ENCODE data around the gene GPD2. TPM values are rescaled to one million over a fixed set of nuclear protein-coding genes. Genes with fewer than 3 reads are reported as not detected.

GPD2 gene
- total and polyA plus RNA-seq, 10 of the 15 experiments (the other 5 are each of a cell fraction or from before 2014, with no cell fraction given) = 10.0 to 73.5 (median 43.4) TPM

DNA sequence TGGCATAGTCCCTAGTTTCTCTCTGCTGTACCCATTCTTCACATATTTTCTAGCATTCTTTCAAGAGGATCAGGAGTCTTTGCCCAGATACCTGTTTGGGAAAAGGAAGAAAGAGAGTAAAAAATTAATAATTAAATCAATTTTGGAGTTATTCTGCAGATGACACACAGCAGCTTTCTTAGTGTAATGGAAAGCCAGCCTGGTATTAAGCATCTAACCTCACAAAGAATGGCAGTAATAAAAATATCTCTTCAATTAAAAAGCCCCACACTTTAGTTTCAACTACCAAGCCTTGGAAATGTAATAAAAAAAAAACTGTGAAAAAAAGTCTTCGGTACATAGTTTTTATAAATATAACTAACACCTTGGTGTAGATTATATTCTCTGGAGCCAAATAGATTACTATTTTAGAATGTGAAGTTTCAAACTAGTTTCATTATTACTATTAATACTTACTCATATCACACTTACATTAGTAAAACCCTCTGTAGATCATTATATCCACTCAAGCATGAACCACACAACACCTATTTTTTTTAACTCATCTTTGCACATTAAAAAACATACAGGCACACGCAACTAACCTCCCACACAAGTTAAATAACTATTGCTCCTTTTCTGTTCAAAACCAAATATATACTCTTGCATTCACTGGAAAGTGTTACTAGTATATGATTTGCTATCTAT is 90.9 kb downstream of the GPD2 start:
- DNase-seq (ENCODE audit: low read depth, low spot score) = no peak
- H3K27ac ChIP-seq (ENCODE audit: control insufficient read depth, insufficient read depth) = peak overlapping the region; percentile 81
- 0% methylated on average over 2 of the region's 2 CpGs for WGBS (ENCODE audit: insufficient coverage, insufficient replicate concordance, low lambda C conversion rate, missing lambda C conversion rate)
- peaks cover 3% of the 10 kb centered on the region; the same call in 2 of the 3 replicates for H3K9me3 ChIP-seq (replicated peaks; ENCODE audit: control insufficient read depth, insufficient read depth, low read length)
- ChIA-PET POLR2A (interaction anchor here (1.3 kb wide), 1 partner anchor 192 kb away, joined by 4 read pairs; no protein-coding TSS in a partner anchor), RAD21 (ENCODE audit: unreplicated experiment) (interaction anchor here (0.8 to 2.2 kb wide), 11 partner anchors 9 to 186 kb away, joined by 3 to 9 read pairs (median 3); no protein-coding TSS in a partner anchor), SMC1A (ENCODE audit: uncharacterized antibody, unreplicated experiment) (interaction anchor here (0.6 to 3.4 kb wide), 23 partner anchors 9 to 664 kb away, joined by 3 to 14 read pairs (median 5); no protein-coding TSS in a partner anchor), CTCF (interaction anchor here (0.8 to 1.5 kb wide), 4 partner anchors 10 to 192 kb away, joined by 3 to 6 read pairs (median 4); no protein-coding TSS in a partner anchor)
- no TSS peak for BruUV-seq (replicated peaks)
- H3K9ac ChIP-seq (ENCODE audit: control insufficient read depth, insufficient read depth, low read length) = peak overlapping the region; percentile 34; the same call in 1 of the 2 replicates
- no peak overlapping the region for H2AFZ ChIP-seq (ENCODE audit: control insufficient read depth, low read depth, low read length)
- intact Hi-C loops (cut with micrococcal nuclease; ENCODE audit: unreplicated experiment) (loop anchor here (1.0 to 5.0 kb wide), 3 partner anchors 11 to 186 kb away; no protein-coding TSS in a partner anchor), in situ Hi-C loops (cut with MboI) (no loop called here)
- H3K4me2 ChIP-seq (ENCODE audit: control insufficient read depth, insufficient read depth) = peak overlapping the region; percentile 63
- H3K4me1 ChIP-seq (ENCODE audit: control insufficient read depth, insufficient read depth, low read length) = peaks cover 16% of the 10 kb centered on the region
- H3K4me3 ChIP-seq = no peak overlapping the region
- H3K79me2 ChIP-seq (ENCODE audit: control insufficient read depth, insufficient read depth, low read length) = no peaks in the 10 kb centered on the region
- H3K36me3 ChIP-seq (ENCODE audit: control insufficient read depth in 2 of 2, insufficient read depth in 2 of 2, low read length in 1 of 2) = no peaks in the 10 kb centered on the region
- ATAC-seq = peak; percentile 94
- peak; percentile 81 for FAIRE-seq
- H4K20me1 ChIP-seq (ENCODE audit: control insufficient read depth, insufficient read depth) = no peaks in the 10 kb centered on the region
- H3K27me3 ChIP-seq (replicated peaks in 1 of 2; ENCODE audit: control insufficient read depth in 2 of 2, insufficient read depth in 2 of 2, low read length in 1 of 2) = no peaks in the 10 kb centered on the region
- TF ChIP-seq GABPA (IDR thresholded peaks at IDR 0.05; ENCODE audit: low read depth) (peak; percentile 60), FOXM1 (IDR thresholded peaks at IDR 0.05; ENCODE audit: low read depth, low read length) (peak; percentile 97), ZNF384 (IDR thresholded peaks at IDR 0.05; ENCODE audit: borderline replicate concordance, low read depth, low read length) (peak; percentile 97), MLLT1 (IDR thresholded peaks at IDR 0.05) (peak; percentile 86), HSF1 (IDR thresholded peaks at IDR 0.05; ENCODE audit: low read depth, low read length) (peak; percentile 68; the same call in 1 of the 2 replicates), BCLAF1 (IDR thresholded peaks at IDR 0.05) (no peak), TBL1XR1 (IDR thresholded peaks at IDR 0.05; ENCODE audit: low read depth, low read length) (peak; percentile 97), MTA3 (IDR thresholded peaks at IDR 0.05; ENCODE audit: borderline replicate concordance, low read length) (peak; percentile 91), MEF2B (IDR thresholded peaks at IDR 0.05; ENCODE audit: partially characterized antibody, poor library complexity, severe bottlenecking) (peak; percentile 98), MXI1 (IDR thresholded peaks at IDR 0.05; ENCODE audit: low read depth, low read length) (peak; percentile 70; the same call in 1 of the 2 replicates), JUNB (IDR thresholded peaks at IDR 0.05) (peak; percentile 100), TARDBP (IDR thresholded peaks at IDR 0.05; ENCODE audit: borderline replicate concordance) (no peak), NFIC (IDR thresholded peaks at IDR 0.05; ENCODE audit: low read depth, low read length) (peak; percentile 99), MYB (IDR thresholded peaks at IDR 0.05; ENCODE audit: borderline replicate concordance, low read depth, low read length) (0 out of 2 replicates have a peak, but pooled peaks have one; percentile 26), STAT1 (conservative IDR thresholded peaks at IDR 0.05) (no peak)
- TF ChIP-seq, protein P1, sequence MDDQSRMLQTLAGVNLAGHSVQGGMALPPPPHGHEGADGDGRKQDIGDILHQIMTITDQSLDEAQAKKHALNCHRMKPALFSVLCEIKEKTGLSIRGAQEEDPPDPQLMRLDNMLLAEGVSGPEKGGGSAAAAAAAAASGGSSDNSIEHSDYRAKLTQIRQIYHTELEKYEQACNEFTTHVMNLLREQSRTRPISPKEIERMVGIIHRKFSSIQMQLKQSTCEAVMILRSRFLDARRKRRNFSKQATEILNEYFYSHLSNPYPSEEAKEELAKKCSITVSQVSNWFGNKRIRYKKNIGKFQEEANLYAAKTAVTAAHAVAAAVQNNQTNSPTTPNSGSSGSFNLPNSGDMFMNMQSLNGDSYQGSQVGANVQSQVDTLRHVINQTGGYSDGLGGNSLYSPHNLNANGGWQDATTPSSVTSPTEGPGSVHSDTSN (IDR thresholded peaks at IDR 0.05; ENCODE audit: insufficient replicate concordance, low read depth, low read length) = no peak

Data from GM12878 (cell line).